ENCODE measurements around the gene IL16. TPM values are rescaled to one million over a fixed set of nuclear protein-coding genes. Genes with fewer than 3 reads are reported as not detected.

The IL16 gene
- total and polyA plus RNA-seq, 2 experiments from 2014 or later, result 0.32 to 0.53 TPM

DNA sequence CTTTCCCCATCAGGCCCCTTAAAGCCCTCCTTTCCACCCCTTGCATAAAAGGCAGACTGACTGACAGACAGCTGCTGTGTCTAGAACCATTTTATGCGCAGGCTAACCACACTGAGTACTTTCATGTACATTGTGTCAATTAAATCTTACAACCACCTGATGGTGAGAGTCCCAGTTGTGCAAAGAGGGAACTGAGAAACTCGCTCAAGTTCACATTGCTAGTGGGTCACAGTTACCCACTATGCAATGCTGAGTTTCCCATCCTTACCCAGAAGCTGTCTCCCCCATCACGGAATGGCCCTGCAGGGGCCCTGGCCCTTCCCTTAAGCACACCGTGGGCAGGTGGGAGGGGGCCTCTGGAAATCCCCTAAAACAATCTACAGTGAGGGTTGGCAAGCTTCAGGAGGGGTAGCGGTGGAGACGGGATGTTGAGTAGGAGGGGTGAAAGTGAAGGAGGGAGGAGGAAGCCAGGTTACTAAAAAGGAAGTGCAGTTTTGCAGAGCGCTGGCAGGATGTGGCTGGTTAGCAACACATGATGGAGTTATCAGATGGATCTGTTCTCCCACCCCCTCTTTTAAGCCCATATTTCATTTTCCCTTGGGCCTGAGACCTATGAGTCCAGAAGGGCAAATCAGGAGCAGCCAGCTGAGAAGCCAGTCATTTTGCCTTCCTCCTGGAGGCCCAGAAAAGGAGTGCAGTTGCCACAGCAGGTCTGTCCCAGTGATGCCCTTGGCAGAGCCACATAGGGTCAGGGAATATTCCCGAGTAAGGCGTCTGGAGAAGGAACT is 97.2 kb downstream of the IL16 start:
- H3K27me3 ChIP-seq (replicated peaks; ENCODE audit: insufficient read depth), result no peaks in the 10 kb centered on the region
- H3K4me1 ChIP-seq (ENCODE audit: insufficient read depth), result peaks cover 13% of the 10 kb centered on the region
- H3K9ac ChIP-seq, result no peak overlapping the region
- in situ Hi-C loops (cut with MboI), result no loop called here
- WGBS, 2 experiments (ENCODE audit: low coverage in 1 of 2, low lambda C conversion rate in 2 of 2, missing lambda C conversion rate in 2 of 2), result 84 to 86% methylated on average over 9 of the region's 9 CpGs
- DNase-seq, result no peak
- no peaks in the 10 kb centered on the region for H3K36me3 ChIP-seq (ENCODE audit: low read depth)
- no peak overlapping the region for H3K4me3 ChIP-seq
- H3K4me2 ChIP-seq (ENCODE audit: unreplicated experiment), result no peak overlapping the region
- no peak overlapping the region for H2AFZ ChIP-seq
- no peaks in the 10 kb centered on the region for H3K9me2 ChIP-seq (ENCODE audit: insufficient read depth)
- H3K9me3 ChIP-seq (ENCODE audit: low read depth), result no peaks in the 10 kb centered on the region
- no peaks in the 10 kb centered on the region for H3K79me2 ChIP-seq (ENCODE audit: insufficient read depth)
- TF ChIP-seq EZH2phosphoT487 (IDR thresholded peaks at IDR 0.05; ENCODE audit: insufficient read depth, low read depth), result no peak
- TF ChIP-seq EZH2 (IDR thresholded peaks at IDR 0.05; ENCODE audit: insufficient read depth, poor library complexity, severe bottlenecking), result no peak
- H4K20me1 ChIP-seq (ENCODE audit: insufficient read depth), result no peaks in the 10 kb centered on the region
- H3K27ac ChIP-seq, result no peak overlapping the region
- H3F3A ChIP-seq (ENCODE audit: insufficient read depth), result 0 out of 2 replicates have a peak, but pooled peaks cover 14% of the 10 kb centered on the region

DNA sequence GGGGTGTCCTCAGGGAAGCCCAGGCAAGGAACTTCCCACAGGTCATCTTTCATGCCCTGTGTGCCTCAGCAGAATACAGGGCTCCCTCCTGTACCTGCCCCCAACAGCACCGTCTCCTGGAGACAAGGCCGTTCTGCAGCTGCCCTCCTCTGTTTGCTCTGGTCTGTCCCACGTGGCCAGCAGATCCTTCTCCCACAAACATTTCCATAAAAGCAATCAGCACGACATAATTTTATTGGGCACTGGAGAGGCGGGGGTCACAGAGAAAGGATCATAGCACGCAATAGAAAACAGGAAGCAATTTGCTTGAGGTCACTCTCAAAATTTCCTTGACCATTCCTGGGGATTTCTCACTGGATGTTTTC is 97.8 kb downstream of the IL16 start:
- Histone ChIP-seq H3K4me2 (ENCODE audit: unreplicated experiment) (no peak overlapping the region), H3K9me2 (ENCODE audit: insufficient read depth) (no peaks in the 10 kb centered on the region), H3F3A (ENCODE audit: insufficient read depth) (0 out of 2 replicates have a peak, but pooled peaks cover 14% of the 10 kb centered on the region), H3K4me3 (no peak overlapping the region), H3K36me3 (ENCODE audit: low read depth) (no peaks in the 10 kb centered on the region), H3K4me1 (ENCODE audit: insufficient read depth) (peaks cover 13% of the 10 kb centered on the region), H3K9ac (no peak overlapping the region), H3K27ac (no peak overlapping the region), H3K79me2 (ENCODE audit: insufficient read depth) (no peaks in the 10 kb centered on the region), H3K27me3 (replicated peaks; ENCODE audit: insufficient read depth) (no peaks in the 10 kb centered on the region), H4K20me1 (ENCODE audit: insufficient read depth) (no peaks in the 10 kb centered on the region), H3K9me3 (ENCODE audit: low read depth) (no peaks in the 10 kb centered on the region), H2AFZ (no peak overlapping the region)
- DNase-seq, result no peak
- TF ChIP-seq EZH2phosphoT487 (IDR thresholded peaks at IDR 0.05; ENCODE audit: insufficient read depth, low read depth) (no peak), EZH2 (IDR thresholded peaks at IDR 0.05; ENCODE audit: insufficient read depth, poor library complexity, severe bottlenecking) (no peak)
- in situ Hi-C loops (cut with MboI), result no loop called here
- 66 to 72% methylated on average over 6 of the region's 6 CpGs for WGBS, 2 experiments (ENCODE audit: low coverage in 1 of 2, low lambda C conversion rate in 2 of 2, missing lambda C conversion rate in 2 of 2)

GRCh38 chr15:81295486-81296121 is 98.9 kb downstream of the IL16 start:
- H3K9me2 ChIP-seq (ENCODE audit: insufficient read depth), result no peaks in the 10 kb centered on the region
- TF ChIP-seq EZH2phosphoT487 (IDR thresholded peaks at IDR 0.05; ENCODE audit: insufficient read depth, low read depth), result no peak
- TF ChIP-seq EZH2 (IDR thresholded peaks at IDR 0.05; ENCODE audit: insufficient read depth, poor library complexity, severe bottlenecking), result no peak
- H3K36me3 ChIP-seq (ENCODE audit: low read depth), result no peaks in the 10 kb centered on the region
- no peak overlapping the region for H3K4me3 ChIP-seq
- H3K79me2 ChIP-seq (ENCODE audit: insufficient read depth), result no peaks in the 10 kb centered on the region
- H3K9ac ChIP-seq, result no peak overlapping the region
- peak; percentile 51 for DNase-seq
- in situ Hi-C loops (cut with MboI), result no loop called here
- no peaks in the 10 kb centered on the region for H3K27me3 ChIP-seq (replicated peaks; ENCODE audit: insufficient read depth)
- no peak overlapping the region for H3K4me2 ChIP-seq (ENCODE audit: unreplicated experiment)
- H3F3A ChIP-seq (ENCODE audit: insufficient read depth), result 0 out of 2 replicates have a peak, but pooled peaks cover 14% of the 10 kb centered on the region
- no peak overlapping the region for H3K27ac ChIP-seq
- no peak overlapping the region for H2AFZ ChIP-seq
- H4K20me1 ChIP-seq (ENCODE audit: insufficient read depth), result no peaks in the 10 kb centered on the region
- WGBS, 2 experiments (ENCODE audit: low coverage in 1 of 2, low lambda C conversion rate in 2 of 2, missing lambda C conversion rate in 2 of 2), result 51 to 55% methylated on average over 5 of the region's 5 CpGs
- no peaks in the 10 kb centered on the region for H3K9me3 ChIP-seq (ENCODE audit: low read depth)
- H3K4me1 ChIP-seq (ENCODE audit: insufficient read depth), result peaks cover 13% of the 10 kb centered on the region

DNA sequence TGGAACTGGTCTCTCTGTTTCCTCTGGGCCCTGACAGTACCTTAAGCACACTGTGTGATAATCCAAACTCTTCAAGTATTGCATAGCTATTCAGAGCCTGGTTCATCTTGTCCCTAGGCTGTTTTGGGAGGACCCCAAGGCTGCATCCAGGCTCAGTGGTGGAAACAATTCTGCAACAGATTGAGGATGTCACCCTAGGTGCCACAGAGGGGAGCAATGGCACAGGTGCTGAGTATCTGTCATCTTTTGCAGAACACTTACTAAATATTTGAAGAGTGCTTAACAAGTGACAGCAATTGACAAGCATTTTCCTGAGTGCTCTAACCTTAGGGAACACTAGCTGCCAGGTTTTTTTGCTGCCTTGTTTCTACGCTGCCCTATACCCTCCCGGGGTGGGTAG is 99.5 kb downstream of the IL16 start:
- Histone ChIP-seq H3K4me2 (ENCODE audit: unreplicated experiment) (no peak overlapping the region), H3K36me3 (ENCODE audit: low read depth) (no peaks in the 10 kb centered on the region), H3K9me3 (ENCODE audit: low read depth) (no peaks in the 10 kb centered on the region), H3K27me3 (replicated peaks; ENCODE audit: insufficient read depth) (no peaks in the 10 kb centered on the region), H3K27ac (no peak overlapping the region), H3K4me3 (no peak overlapping the region), H4K20me1 (ENCODE audit: insufficient read depth) (no peaks in the 10 kb centered on the region), H3K79me2 (ENCODE audit: insufficient read depth) (no peaks in the 10 kb centered on the region), H3K4me1 (ENCODE audit: insufficient read depth) (peaks cover 13% of the 10 kb centered on the region), H3K9ac (no peak overlapping the region), H3F3A (ENCODE audit: insufficient read depth) (0 out of 2 replicates have a peak, but pooled peaks cover 14% of the 10 kb centered on the region), H3K9me2 (ENCODE audit: insufficient read depth) (no peaks in the 10 kb centered on the region), H2AFZ (no peak overlapping the region)
- WGBS, 2 experiments (ENCODE audit: low coverage in 1 of 2, low lambda C conversion rate in 2 of 2, missing lambda C conversion rate in 2 of 2), result 95 to 97% methylated on average over 2 of the region's 2 CpGs
- no peak for DNase-seq
- in situ Hi-C loops (cut with MboI), result no loop called here
- TF ChIP-seq EZH2 (IDR thresholded peaks at IDR 0.05; ENCODE audit: insufficient read depth, poor library complexity, severe bottlenecking) (no peak), EZH2phosphoT487 (IDR thresholded peaks at IDR 0.05; ENCODE audit: insufficient read depth, low read depth) (no peak)
